HK-2 (cell line): ENCODE results near the gene EPN1.

Experiments used
- DNase-seq: peaks from one replicate; pipeline ENCODE4 v3.0.0-alpha.2; 2018; ENCODE audit not compliant: unreplicated experiment

Gene EPN1

GRCh38 chr19:55679343-55680257 lies 4.6 kb downstream of the EPN1 start:
- peak; percentile 48 for DNase-seq

GRCh38 chr19:55680339-55681130 lies 5.5 kb downstream of the EPN1 start:
- DNase-seq: no peak

- DNase-seq: no peak
Observed at GRCh38 chr19:55681131-55682092, 6.4 kb downstream of the EPN1 start.

- DNase-seq: no peak
Observed at GRCh38 chr19:55683449-55684261, 8.6 kb downstream of the EPN1 start.

GRCh38 chr19:55684946-55685681 lies 10.1 kb downstream of the EPN1 start:
- no peak for DNase-seq

GRCh38 chr19:55685776-55686175 lies 10.8 kb downstream of the EPN1 start:
- no peak for DNase-seq

- DNase-seq: no peak
Observed at GRCh38 chr19:55686311-55687050, 11.5 kb downstream of the EPN1 start.

- DNase-seq: no peak
Observed at GRCh38 chr19:55687281-55688201, 12.5 kb downstream of the EPN1 start.

GRCh38 chr19:55688422-55689218 lies 13.6 kb downstream of the EPN1 start:
- DNase-seq: no peak

GRCh38 chr19:55689411-55690108 lies 14.5 kb downstream of the EPN1 start:
- DNase-seq: no peak

- DNase-seq: peak; percentile 59
Observed at GRCh38 chr19:55690109-55690768, 15.2 kb downstream of the EPN1 start.

- no peak for DNase-seq
Observed at GRCh38 chr19:55690769-55691545, 15.9 kb downstream of the EPN1 start.

- no peak for DNase-seq
Observed at GRCh38 chr19:55691561-55692481, 16.8 kb downstream of the EPN1 start.

GRCh38 chr19:55692681-55693081 lies 17.7 kb downstream of the EPN1 start:
- no peak for DNase-seq
